Measurements from ENCODE around the gene LAMTOR5.

LAMTOR5 gene

DNA sequence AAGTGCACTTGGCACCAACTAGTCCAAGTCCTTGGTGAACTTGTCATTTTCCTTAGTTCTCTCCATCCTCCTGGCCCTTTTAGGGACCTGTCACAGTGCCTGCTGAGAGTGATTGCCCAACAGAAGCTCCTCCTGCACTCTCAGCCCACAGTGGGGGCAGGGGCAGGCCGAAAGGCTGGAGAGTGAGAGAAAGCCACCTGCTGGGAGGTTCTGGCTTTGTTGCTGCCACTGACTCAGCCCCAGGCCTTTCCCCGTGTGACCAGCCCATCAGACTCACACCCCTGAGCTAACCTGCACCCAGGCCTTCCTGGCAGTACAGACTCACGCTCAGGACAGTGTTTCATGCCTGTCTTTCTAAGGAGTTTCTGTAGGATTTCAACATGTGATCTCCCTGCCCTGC, 26.3 kb upstream of the LAMTOR5 start:
- Histone ChIP-seq H3K9ac (ENCODE audit: low read length) (no peak overlapping the region), H3K4me2 (ENCODE audit: low read length) (no peak overlapping the region), H3K9me3 (ENCODE audit: insufficient read depth, low read length) (no peaks in the 10 kb centered on the region), H2AFZ (ENCODE audit: low read depth, low read length) (no peak overlapping the region), H4K20me1 (ENCODE audit: insufficient read depth, low read length) (no peaks in the 10 kb centered on the region), H3K36me3 (replicated peaks; ENCODE audit: low read depth, low read length) (no peaks in the 10 kb centered on the region), H3K27ac (ENCODE audit: low read length) (no peak overlapping the region), H3K79me2 (ENCODE audit: low read length) (no peaks in the 10 kb centered on the region), H3K4me1 (ENCODE audit: low read length) (peaks cover 5% of the 10 kb centered on the region; the same call in 1 of the 2 replicates), H3K27me3 (ENCODE audit: low read depth, low read length) (no peaks in the 10 kb centered on the region), H3K4me3 (ENCODE audit: low read length) (no peak overlapping the region)
- TF ChIP-seq, protein P1, sequence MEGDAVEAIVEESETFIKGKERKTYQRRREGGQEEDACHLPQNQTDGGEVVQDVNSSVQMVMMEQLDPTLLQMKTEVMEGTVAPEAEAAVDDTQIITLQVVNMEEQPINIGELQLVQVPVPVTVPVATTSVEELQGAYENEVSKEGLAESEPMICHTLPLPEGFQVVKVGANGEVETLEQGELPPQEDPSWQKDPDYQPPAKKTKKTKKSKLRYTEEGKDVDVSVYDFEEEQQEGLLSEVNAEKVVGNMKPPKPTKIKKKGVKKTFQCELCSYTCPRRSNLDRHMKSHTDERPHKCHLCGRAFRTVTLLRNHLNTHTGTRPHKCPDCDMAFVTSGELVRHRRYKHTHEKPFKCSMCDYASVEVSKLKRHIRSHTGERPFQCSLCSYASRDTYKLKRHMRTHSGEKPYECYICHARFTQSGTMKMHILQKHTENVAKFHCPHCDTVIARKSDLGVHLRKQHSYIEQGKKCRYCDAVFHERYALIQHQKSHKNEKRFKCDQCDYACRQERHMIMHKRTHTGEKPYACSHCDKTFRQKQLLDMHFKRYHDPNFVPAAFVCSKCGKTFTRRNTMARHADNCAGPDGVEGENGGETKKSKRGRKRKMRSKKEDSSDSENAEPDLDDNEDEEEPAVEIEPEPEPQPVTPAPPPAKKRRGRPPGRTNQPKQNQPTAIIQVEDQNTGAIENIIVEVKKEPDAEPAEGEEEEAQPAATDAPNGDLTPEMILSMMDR (IDR thresholded peaks at IDR 0.05; ENCODE audit: low read depth, low read length) = no peak
- no peak for TF ChIP-seq EZH2phosphoT487 (IDR thresholded peaks at IDR 0.05; ENCODE audit: low read depth)

DNA sequence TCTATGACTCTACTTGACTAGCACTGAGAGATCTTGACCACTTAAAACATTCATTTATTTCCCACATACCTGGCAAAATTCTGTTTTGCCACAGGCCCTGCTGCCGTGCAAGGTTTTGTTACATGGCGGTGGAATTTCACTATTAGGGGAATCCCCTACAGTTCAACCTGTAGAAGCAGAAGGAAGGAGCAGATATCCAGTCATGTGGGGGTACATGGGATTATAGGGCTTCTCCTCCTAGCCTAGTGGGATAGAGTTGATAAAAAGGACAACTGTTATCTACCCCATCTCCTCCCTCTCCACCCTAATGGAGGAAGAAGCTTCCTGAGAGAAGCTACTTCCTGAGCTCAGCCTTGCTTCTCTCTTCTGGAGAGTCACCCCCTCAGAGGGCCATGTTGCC, 25.7 kb upstream of the LAMTOR5 start:
- no peak overlapping the region for H2AFZ ChIP-seq (ENCODE audit: low read depth, low read length)
- peaks cover 5% of the 10 kb centered on the region; the same call in 1 of the 2 replicates for H3K4me1 ChIP-seq (ENCODE audit: low read length)
- no peak overlapping the region for H3K27ac ChIP-seq (ENCODE audit: low read length)
- no peaks in the 10 kb centered on the region for H4K20me1 ChIP-seq (ENCODE audit: insufficient read depth, low read length)
- TF ChIP-seq, protein P1 (IDR thresholded peaks at IDR 0.05; ENCODE audit: low read depth, low read length) = no peak
- no peak for TF ChIP-seq EZH2phosphoT487 (IDR thresholded peaks at IDR 0.05; ENCODE audit: low read depth)
- H3K79me2 ChIP-seq (ENCODE audit: low read length) = no peaks in the 10 kb centered on the region
- no peaks in the 10 kb centered on the region for H3K36me3 ChIP-seq (replicated peaks; ENCODE audit: low read depth, low read length)
- H3K27me3 ChIP-seq (ENCODE audit: low read depth, low read length) = no peaks in the 10 kb centered on the region
- H3K4me2 ChIP-seq (ENCODE audit: low read length) = no peak overlapping the region
- no peak overlapping the region for H3K4me3 ChIP-seq (ENCODE audit: low read length)
- no peak overlapping the region for H3K9ac ChIP-seq (ENCODE audit: low read length)
- no peaks in the 10 kb centered on the region for H3K9me3 ChIP-seq (ENCODE audit: insufficient read depth, low read length)

DNA sequence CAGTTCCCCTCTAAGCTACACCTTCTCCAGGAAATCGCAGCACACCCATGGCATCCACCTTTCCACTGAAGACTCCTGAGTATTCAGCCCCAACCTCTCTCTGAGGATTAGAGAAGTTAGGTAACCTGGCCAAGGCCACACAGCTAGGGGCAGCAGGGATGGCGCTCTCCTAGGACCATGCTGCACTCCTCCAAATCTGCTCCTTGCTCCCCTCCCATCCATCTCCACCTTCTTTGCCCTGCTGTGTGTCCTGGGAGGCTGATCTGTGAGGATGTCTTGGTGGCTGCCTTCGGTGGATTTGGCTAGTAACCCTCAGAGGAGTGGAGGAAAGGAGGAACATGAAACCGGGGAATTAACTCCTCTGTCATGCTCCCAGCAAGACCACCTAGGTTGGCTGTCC, 23.4 kb upstream of the LAMTOR5 start:
- Histone ChIP-seq H3K4me3 (ENCODE audit: low read length) (no peak overlapping the region), H3K27me3 (ENCODE audit: low read depth, low read length) (no peaks in the 10 kb centered on the region), H3K4me2 (ENCODE audit: low read length) (no peak overlapping the region), H3K79me2 (ENCODE audit: low read length) (no peaks in the 10 kb centered on the region), H2AFZ (ENCODE audit: low read depth, low read length) (no peak overlapping the region), H4K20me1 (ENCODE audit: insufficient read depth, low read length) (no peaks in the 10 kb centered on the region), H3K9me3 (ENCODE audit: insufficient read depth, low read length) (no peaks in the 10 kb centered on the region), H3K4me1 (ENCODE audit: low read length) (peaks cover 5% of the 10 kb centered on the region; the same call in 1 of the 2 replicates), H3K27ac (ENCODE audit: low read length) (no peak overlapping the region), H3K9ac (ENCODE audit: low read length) (no peak overlapping the region), H3K36me3 (replicated peaks; ENCODE audit: low read depth, low read length) (no peaks in the 10 kb centered on the region)
- TF ChIP-seq, protein P1 (IDR thresholded peaks at IDR 0.05; ENCODE audit: low read depth, low read length) = no peak
- TF ChIP-seq EZH2phosphoT487 (IDR thresholded peaks at IDR 0.05; ENCODE audit: low read depth) = no peak

DNA sequence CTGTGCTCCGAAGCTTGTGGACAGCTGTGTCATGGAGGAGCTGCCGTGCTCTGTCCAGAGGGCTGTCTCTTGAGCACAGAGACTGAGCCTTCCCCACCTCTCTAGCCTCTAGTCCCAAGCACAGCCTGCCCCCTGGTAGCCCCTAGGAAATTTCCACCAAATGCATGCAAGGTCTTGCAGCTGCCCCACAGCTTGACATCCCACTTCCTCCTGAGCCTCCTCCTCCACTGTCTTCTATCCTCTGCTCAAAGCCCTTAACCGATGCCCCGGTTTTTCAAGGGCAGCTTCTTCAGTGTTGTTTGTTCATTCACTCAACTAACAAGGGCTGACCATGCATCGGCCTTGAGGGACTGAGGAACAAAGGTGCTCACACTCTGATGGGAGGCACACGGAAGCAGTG, 22.9 kb upstream of the LAMTOR5 start:
- Histone ChIP-seq H3K4me2 (ENCODE audit: low read length) (no peak overlapping the region), H3K27me3 (ENCODE audit: low read depth, low read length) (no peaks in the 10 kb centered on the region), H3K79me2 (ENCODE audit: low read length) (no peaks in the 10 kb centered on the region), H3K4me1 (ENCODE audit: low read length) (peaks cover 5% of the 10 kb centered on the region; the same call in 1 of the 2 replicates), H3K27ac (ENCODE audit: low read length) (no peak overlapping the region), H3K4me3 (ENCODE audit: low read length) (no peak overlapping the region), H3K9ac (ENCODE audit: low read length) (no peak overlapping the region), H4K20me1 (ENCODE audit: insufficient read depth, low read length) (no peaks in the 10 kb centered on the region), H3K36me3 (replicated peaks; ENCODE audit: low read depth, low read length) (no peaks in the 10 kb centered on the region), H2AFZ (ENCODE audit: low read depth, low read length) (no peak overlapping the region), H3K9me3 (ENCODE audit: insufficient read depth, low read length) (no peaks in the 10 kb centered on the region)
- TF ChIP-seq EZH2phosphoT487 (IDR thresholded peaks at IDR 0.05; ENCODE audit: low read depth) = no peak
- TF ChIP-seq, protein P1 (IDR thresholded peaks at IDR 0.05; ENCODE audit: low read depth, low read length) = no peak
